ENCODE measurements around the gene CCDC24. TPM values are rescaled to one million over a fixed set of nuclear protein-coding genes. Genes with fewer than 3 reads are reported as not detected.

Gene CCDC24
- polyA plus RNA-seq, 4 donors = 5.8 to 35.1 (median 24.2) TPM

- peak; percentile 60 to 82 for DNase-seq
- peaks cover 13 to 43% (median 14%) of the 10 kb centered on the region in 3 donors for H3K4me1 ChIP-seq (ENCODE audit: control insufficient read depth in 3 of 3, insufficient read depth in 2 of 3, low read depth in 1 of 3, low read length in 2 of 3)
- H3K4me3 ChIP-seq (ENCODE audit: low read depth in 1 of 3, low read length in 3 of 3) = peak overlapping the region; percentile 39 to 77 (median 45)
- FAIRE-seq = no peak
- H3K27ac ChIP-seq (ENCODE audit: low read depth in 1 of 3, low read length in 2 of 3) = peak overlapping the region; percentile 34 to 42 (median 40)
- peaks cover 0 to 66% (median 3%) of the 10 kb centered on the region in 3 donors for H3K36me3 ChIP-seq (ENCODE audit: control insufficient read depth in 3 of 3, insufficient read depth in 2 of 3, low read depth in 1 of 3, low read length in 3 of 3)
- H3K27me3 ChIP-seq (ENCODE audit: control insufficient read depth in 3 of 3, insufficient read depth in 3 of 3, low read length in 3 of 3) = no peaks in the 10 kb centered on the region
- WGBS, 3 donors = 3 to 4% (median 4%) methylated on average over 29 to 45 of the region's 45 CpGs
- H3K9me3 ChIP-seq (ENCODE audit: control insufficient read depth in 2 of 2, insufficient read depth in 1 of 2, low read depth in 1 of 2, low read length in 1 of 2) = no peaks in the 10 kb centered on the region
Observed at GRCh38 chr1:43979528-43980254, 11.7 kb upstream of the CCDC24 start.

DNA sequence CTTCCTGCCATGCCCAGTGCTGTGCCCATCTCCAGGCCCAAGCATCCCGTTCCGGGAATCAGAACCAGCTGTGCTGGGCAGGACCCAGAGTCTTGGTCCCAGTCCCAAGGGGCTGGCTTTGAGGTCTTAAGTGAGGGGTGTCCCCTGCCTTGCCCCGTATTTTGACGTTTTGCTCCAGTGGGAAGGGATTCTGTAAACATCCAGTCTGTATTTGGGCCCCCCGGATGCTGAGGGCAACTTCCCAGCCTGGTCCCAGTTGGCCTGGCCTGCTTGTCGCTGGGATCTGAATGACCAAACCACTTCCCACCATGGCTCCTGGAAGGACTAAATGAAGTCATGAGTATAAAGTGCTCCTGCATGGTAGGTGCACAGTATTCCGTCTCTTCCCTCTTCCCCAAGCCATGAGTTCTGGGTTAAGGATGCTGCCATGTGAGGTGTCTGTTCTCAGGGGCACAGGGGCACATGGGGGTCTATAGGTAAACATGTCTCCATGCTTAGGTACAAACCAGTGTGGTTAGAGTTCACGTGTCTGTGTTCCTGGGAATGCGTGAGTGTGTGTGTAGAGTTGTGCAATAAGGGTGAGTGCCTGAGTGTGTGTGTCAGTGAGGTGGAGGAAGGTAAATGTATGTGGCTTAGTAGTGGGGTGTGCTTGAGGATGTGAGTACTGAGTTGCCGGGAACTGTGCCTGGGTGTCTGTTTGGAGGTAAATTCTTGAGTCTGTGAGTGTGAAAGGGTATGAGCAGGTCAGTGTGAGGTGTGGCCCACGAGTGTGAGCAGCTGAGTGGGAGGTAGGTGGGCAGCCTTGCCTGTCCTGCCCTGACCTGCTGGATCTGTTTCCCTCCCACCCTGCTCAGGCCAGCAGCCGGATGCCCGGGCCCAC is 10.9 kb upstream of the CCDC24 start:
- no peaks in the 10 kb centered on the region for H3K27me3 ChIP-seq (ENCODE audit: control insufficient read depth in 3 of 3, insufficient read depth in 3 of 3, low read length in 3 of 3)
- H3K36me3 ChIP-seq (ENCODE audit: control insufficient read depth in 3 of 3, insufficient read depth in 2 of 3, low read depth in 1 of 3, low read length in 3 of 3) = peaks cover 0 to 73% (median 4%) of the 10 kb centered on the region in 3 donors
- 47 to 63% (median 58%) methylated on average over 13 of the region's 13 CpGs for WGBS, 3 donors
- no peak for FAIRE-seq
- peak overlapping the region; percentile 24 to 42 (median 34) for H3K27ac ChIP-seq (ENCODE audit: low read depth in 1 of 3, low read length in 2 of 3)
- no peaks in the 10 kb centered on the region for H3K9me3 ChIP-seq (ENCODE audit: control insufficient read depth in 2 of 2, insufficient read depth in 1 of 2, low read depth in 1 of 2, low read length in 1 of 2)
- H3K4me1 ChIP-seq (ENCODE audit: control insufficient read depth in 3 of 3, insufficient read depth in 2 of 3, low read depth in 1 of 3, low read length in 2 of 3) = peaks cover 13 to 43% (median 14%) of the 10 kb centered on the region in 3 donors
- peak overlapping the region in 1 of 3 donors; percentile 39 for H3K4me3 ChIP-seq (ENCODE audit: low read depth in 1 of 3, low read length in 3 of 3)
- DNase-seq = peak; percentile 33 to 36

GRCh38 chr1:43981135-43981491 is 10.3 kb upstream of the CCDC24 start:
- no peaks in the 10 kb centered on the region for H3K27me3 ChIP-seq (ENCODE audit: control insufficient read depth in 3 of 3, insufficient read depth in 3 of 3, low read length in 3 of 3)
- H3K4me1 ChIP-seq (ENCODE audit: control insufficient read depth in 3 of 3, insufficient read depth in 2 of 3, low read depth in 1 of 3, low read length in 2 of 3) = peaks cover 8 to 45% (median 8%) of the 10 kb centered on the region in 3 donors
- FAIRE-seq (no peak), DNase-seq (peak in 1 of 2 donors; percentile 51)
- 50 to 79% (median 51%) methylated on average over 20 of the region's 20 CpGs for WGBS, 3 donors
- no peak overlapping the region for H3K27ac ChIP-seq (ENCODE audit: low read depth in 1 of 3, low read length in 2 of 3)
- H3K9me3 ChIP-seq (ENCODE audit: control insufficient read depth in 2 of 2, insufficient read depth in 1 of 2, low read depth in 1 of 2, low read length in 1 of 2) = no peaks in the 10 kb centered on the region
- H3K4me3 ChIP-seq (ENCODE audit: low read depth in 1 of 3, low read length in 3 of 3) = no peak overlapping the region
- H3K36me3 ChIP-seq (ENCODE audit: control insufficient read depth in 3 of 3, insufficient read depth in 2 of 3, low read depth in 1 of 3, low read length in 3 of 3) = peaks cover 0 to 75% (median 5%) of the 10 kb centered on the region in 3 donors

DNA sequence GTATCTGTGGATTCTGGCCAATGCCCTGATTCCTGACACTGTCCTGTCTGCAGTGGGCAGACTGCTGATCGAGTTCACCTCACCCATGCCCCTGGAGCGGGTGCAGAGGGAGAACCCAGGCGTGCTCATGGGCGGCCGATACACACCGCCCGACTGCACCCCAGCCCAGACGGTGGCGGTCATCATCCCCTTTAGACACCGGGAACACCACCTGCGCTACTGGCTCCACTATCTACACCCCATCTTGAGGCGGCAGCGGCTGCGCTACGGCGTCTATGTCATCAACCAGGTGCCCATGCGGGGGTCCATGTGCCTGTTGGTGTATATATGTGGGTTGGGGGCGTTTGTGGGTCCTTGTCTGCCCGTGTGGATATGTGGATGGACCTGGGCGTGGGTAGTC is 9.8 kb upstream of the CCDC24 start:
- no peak overlapping the region for H3K27ac ChIP-seq (ENCODE audit: low read depth in 1 of 3, low read length in 2 of 3)
- 93 to 95% (median 94%) methylated on average over 20 of the region's 20 CpGs for WGBS, 3 donors
- DNase-seq = no peak
- H3K4me1 ChIP-seq (ENCODE audit: control insufficient read depth in 3 of 3, insufficient read depth in 2 of 3, low read depth in 1 of 3, low read length in 2 of 3) = peaks cover 4 to 45% (median 4%) of the 10 kb centered on the region in 3 donors
- no peaks in the 10 kb centered on the region for H3K9me3 ChIP-seq (ENCODE audit: control insufficient read depth in 2 of 2, insufficient read depth in 1 of 2, low read depth in 1 of 2, low read length in 1 of 2)
- peaks cover 0 to 71% (median 5%) of the 10 kb centered on the region in 3 donors for H3K36me3 ChIP-seq (ENCODE audit: control insufficient read depth in 3 of 3, insufficient read depth in 2 of 3, low read depth in 1 of 3, low read length in 3 of 3)
- H3K4me3 ChIP-seq (ENCODE audit: low read depth in 1 of 3, low read length in 3 of 3) = no peak overlapping the region
- H3K27me3 ChIP-seq (ENCODE audit: control insufficient read depth in 3 of 3, insufficient read depth in 3 of 3, low read length in 3 of 3) = no peaks in the 10 kb centered on the region
- no peak for FAIRE-seq

GRCh38 chr1:43982241-43982640 is 9.2 kb upstream of the CCDC24 start:
- WGBS, 3 donors = 89 to 94% (median 93%) methylated on average over 8 of the region's 8 CpGs
- Histone ChIP-seq H3K4me1 (ENCODE audit: control insufficient read depth in 3 of 3, insufficient read depth in 2 of 3, low read depth in 1 of 3, low read length in 2 of 3) (peaks cover 0 to 45% (median 0%) of the 10 kb centered on the region in 3 donors), H3K27ac (ENCODE audit: low read depth in 1 of 3, low read length in 2 of 3) (no peak overlapping the region), H3K27me3 (ENCODE audit: control insufficient read depth in 3 of 3, insufficient read depth in 3 of 3, low read length in 3 of 3) (no peaks in the 10 kb centered on the region), H3K9me3 (ENCODE audit: control insufficient read depth in 2 of 2, insufficient read depth in 1 of 2, low read depth in 1 of 2, low read length in 1 of 2) (no peaks in the 10 kb centered on the region), H3K36me3 (ENCODE audit: control insufficient read depth in 3 of 3, insufficient read depth in 2 of 3, low read depth in 1 of 3, low read length in 3 of 3) (peaks cover 0 to 69% (median 5%) of the 10 kb centered on the region in 3 donors), H3K4me3 (ENCODE audit: low read depth in 1 of 3, low read length in 3 of 3) (no peak overlapping the region)
- FAIRE-seq = no peak
- no peak for DNase-seq

GRCh38 chr1:43982808-43983207 is 8.6 kb upstream of the CCDC24 start:
- Histone ChIP-seq H3K4me1 (ENCODE audit: control insufficient read depth in 3 of 3, insufficient read depth in 2 of 3, low read depth in 1 of 3, low read length in 2 of 3) (peaks cover 0 to 45% (median 0%) of the 10 kb centered on the region in 3 donors), H3K9me3 (ENCODE audit: control insufficient read depth in 2 of 2, insufficient read depth in 1 of 2, low read depth in 1 of 2, low read length in 1 of 2) (no peaks in the 10 kb centered on the region), H3K27me3 (ENCODE audit: control insufficient read depth in 3 of 3, insufficient read depth in 3 of 3, low read length in 3 of 3) (no peaks in the 10 kb centered on the region), H3K27ac (ENCODE audit: low read depth in 1 of 3, low read length in 2 of 3) (no peak overlapping the region), H3K4me3 (ENCODE audit: low read depth in 1 of 3, low read length in 3 of 3) (no peak overlapping the region), H3K36me3 (ENCODE audit: control insufficient read depth in 3 of 3, insufficient read depth in 2 of 3, low read depth in 1 of 3, low read length in 3 of 3) (peaks cover 0 to 66% (median 3%) of the 10 kb centered on the region in 3 donors)
- FAIRE-seq = no peak
- 87 to 95% (median 87%) methylated on average over 15 of the region's 15 CpGs for WGBS, 3 donors
- no peak for DNase-seq

DNA sequence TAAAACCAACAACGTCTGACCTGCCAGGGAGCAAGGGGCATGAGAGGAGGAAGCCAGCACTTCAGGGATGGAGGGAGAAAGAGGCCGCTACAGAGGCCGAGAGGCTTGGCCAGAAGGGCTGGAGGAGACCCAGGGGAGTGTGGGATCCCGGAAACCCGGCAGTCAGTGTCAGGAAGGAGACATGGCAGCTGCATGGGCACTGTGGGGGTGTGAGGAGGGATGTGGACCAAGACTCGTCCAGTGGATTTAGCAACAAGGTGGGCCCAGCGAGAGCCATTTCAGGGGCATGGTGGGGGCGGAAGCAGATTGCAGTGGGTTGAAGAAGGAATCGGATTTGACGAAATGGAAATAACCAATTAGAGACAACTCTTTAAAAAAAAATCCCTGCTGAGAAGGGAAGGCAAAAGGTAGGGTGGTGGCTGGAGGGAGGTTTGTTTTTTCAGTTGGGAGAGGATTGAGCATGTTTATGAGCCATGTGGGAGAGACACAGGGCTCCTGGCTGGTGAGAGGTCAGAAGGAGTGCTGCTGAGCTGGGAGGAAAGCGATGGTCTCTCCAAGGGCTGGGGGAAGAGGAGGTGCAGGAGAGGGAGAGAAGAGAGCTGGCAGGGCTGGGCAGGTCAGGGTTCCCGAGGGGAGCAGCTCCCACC is 8.0 kb upstream of the CCDC24 start:
- Histone ChIP-seq H3K36me3 (ENCODE audit: control insufficient read depth in 3 of 3, insufficient read depth in 2 of 3, low read depth in 1 of 3, low read length in 3 of 3) (peaks cover 0 to 60% (median 3%) of the 10 kb centered on the region in 3 donors), H3K27me3 (ENCODE audit: control insufficient read depth in 3 of 3, insufficient read depth in 3 of 3, low read length in 3 of 3) (no peaks in the 10 kb centered on the region), H3K4me3 (ENCODE audit: low read depth in 1 of 3, low read length in 3 of 3) (no peak overlapping the region), H3K27ac (ENCODE audit: low read depth in 1 of 3, low read length in 2 of 3) (no peak overlapping the region), H3K9me3 (ENCODE audit: control insufficient read depth in 2 of 2, insufficient read depth in 1 of 2, low read depth in 1 of 2, low read length in 1 of 2) (no peaks in the 10 kb centered on the region), H3K4me1 (ENCODE audit: control insufficient read depth in 3 of 3, insufficient read depth in 2 of 3, low read depth in 1 of 3, low read length in 2 of 3) (peaks cover 0 to 45% (median 0%) of the 10 kb centered on the region in 3 donors)
- no peak for FAIRE-seq
- 81 to 87% (median 87%) methylated on average over 12 of the region's 12 CpGs for WGBS, 3 donors
- no peak for DNase-seq

DNA sequence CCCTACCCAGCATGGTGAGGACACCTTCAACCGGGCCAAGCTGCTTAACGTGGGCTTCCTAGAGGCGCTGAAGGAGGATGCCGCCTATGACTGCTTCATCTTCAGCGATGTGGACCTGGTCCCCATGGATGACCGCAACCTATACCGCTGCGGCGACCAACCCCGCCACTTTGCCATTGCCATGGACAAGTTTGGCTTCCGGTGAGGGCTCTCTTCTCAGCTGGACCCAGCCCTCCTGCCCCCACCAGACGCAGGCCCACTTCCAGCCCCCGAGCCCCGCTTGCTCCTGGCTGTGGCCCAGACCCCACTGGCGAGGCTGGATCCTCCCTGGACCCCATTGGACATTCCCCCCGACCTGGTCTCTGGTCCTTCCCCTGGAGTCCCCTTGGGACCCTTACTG is 6.5 kb upstream of the CCDC24 start:
- no peak overlapping the region for H3K4me3 ChIP-seq (ENCODE audit: low read depth in 1 of 3, low read length in 3 of 3)
- WGBS, 3 donors = 87 to 94% (median 91%) methylated on average over 13 to 16 of the region's 16 CpGs
- FAIRE-seq (no peak), DNase-seq (no peak)
- H3K27me3 ChIP-seq (ENCODE audit: control insufficient read depth in 3 of 3, insufficient read depth in 3 of 3, low read length in 3 of 3) = no peaks in the 10 kb centered on the region
- no peak overlapping the region for H3K27ac ChIP-seq (ENCODE audit: low read depth in 1 of 3, low read length in 2 of 3)
- peaks cover 0 to 42% (median 0%) of the 10 kb centered on the region in 3 donors for H3K4me1 ChIP-seq (ENCODE audit: control insufficient read depth in 3 of 3, insufficient read depth in 2 of 3, low read depth in 1 of 3, low read length in 2 of 3)
- peaks cover 0 to 56% (median 3%) of the 10 kb centered on the region in 3 donors for H3K36me3 ChIP-seq (ENCODE audit: control insufficient read depth in 3 of 3, insufficient read depth in 2 of 3, low read depth in 1 of 3, low read length in 3 of 3)
- no peaks in the 10 kb centered on the region for H3K9me3 ChIP-seq (ENCODE audit: control insufficient read depth in 2 of 2, insufficient read depth in 1 of 2, low read depth in 1 of 2, low read length in 1 of 2)

Data from small intestine (tissue), 7 donors.